Endodermal cell (in vitro differentiated cells): Measurements from ENCODE around the gene NOTCH4. TPM values are rescaled to one million over a fixed set of nuclear protein-coding genes. Genes with fewer than 3 reads are reported as not detected.
"Not testable (repeated sequence)": the region's sequence is repeated elsewhere in the genome, so short reads cannot be mapped to it uniquely, and the experiment has no call there.

Source experiments
- DNase-seq: peaks from one replicate; pipeline ENCODE4 v3.0.0-alpha.2; 2017
- H3K27ac ChIP-seq: 2 replicates; pipeline ENCODE4 v1.5.1; 2013; ENCODE audit warnings: mild to moderate bottlenecking, low read depth, low read length, moderate library complexity
- H3K27me3 ChIP-seq: 2 replicates; pipeline ENCODE4 v1.6.1; 2013; ENCODE audit warnings: mild to moderate bottlenecking, low read length, moderate library complexity; ENCODE audit not compliant: insufficient read depth, control insufficient read depth, poor library complexity, severe bottlenecking
- H3K36me3 ChIP-seq: 2 replicates; pipeline ENCODE4 v1.7.0; 2013; ENCODE audit warnings: mild to moderate bottlenecking, low read length, moderate library complexity; ENCODE audit not compliant: control insufficient read depth, insufficient read depth
- H3K4me1 ChIP-seq: one replicate; pipeline ENCODE4 v1.7.0; 2013; ENCODE audit warnings: low read length; ENCODE audit not compliant: control insufficient read depth, insufficient read depth
- H3K4me3 ChIP-seq: 2 replicates; pipeline ENCODE4 v1.5.1; 2013; ENCODE audit warnings: mild to moderate bottlenecking, low read length, moderate library complexity
- H3K9ac ChIP-seq: 2 replicates; pipeline ENCODE4 v1.6.1; 2013; ENCODE audit warnings: mild to moderate bottlenecking, low read length, moderate library complexity; ENCODE audit not compliant: poor library complexity, severe bottlenecking; ENCODE audit errors: extremely low read depth
- H3K9me3 ChIP-seq: 2 replicates; pipeline ENCODE4 v1.6.1; 2013; ENCODE audit warnings: mild to moderate bottlenecking, low read length, moderate library complexity; ENCODE audit not compliant: control insufficient read depth
- H3K27ac Mint-ChIP-seq: 2 replicates; pipeline ENCODE4 v1.8.0; 2020; ENCODE audit warnings: mixed read lengths
- H3K27me3 Mint-ChIP-seq: 2 replicates; pipeline ENCODE4 v1.8.0; 2021; ENCODE audit warnings: mild to moderate bottlenecking, mixed read lengths; ENCODE audit not compliant: insufficient read depth
- H3K36me3 Mint-ChIP-seq: 2 replicates; pipeline ENCODE4 v1.8.0; 2020; ENCODE audit warnings: low read depth, mixed read lengths
- H3K4me1 Mint-ChIP-seq: 2 replicates; pipeline ENCODE4 v1.8.0; 2020; ENCODE audit warnings: mixed read lengths
- H3K4me3 Mint-ChIP-seq: 2 replicates; pipeline ENCODE4 v1.8.0; 2020; ENCODE audit warnings: mild to moderate bottlenecking, moderate library complexity, mixed read lengths
- H3K9me3 Mint-ChIP-seq: 2 replicates; pipeline ENCODE4 v1.8.0; 2020; ENCODE audit warnings: mild to moderate bottlenecking, mixed read lengths
- CTCF ChIP-seq: fragments of 200-600 bp; sonication (generic); conservative IDR thresholded peaks from 2 replicates; pipeline ENCODE4 v1.5.0; 2021; ENCODE audit warnings: antibody characterized with exemption, mild to moderate bottlenecking
- WGBS, 2 experiments: methylation state at CpG; one replicate each; pipeline versions ENCODE4 v1.1.5 to v1.1.7; 2013; ENCODE audit warnings: missing lambda C conversion rate in 2 of 2, mixed read lengths in 1 of 2; ENCODE audit not compliant: insufficient coverage in 1 of 2, insufficient read length in 1 of 2; 5-methylcytosine and 5-hydroxymethylcytosine counted together
- long read RNA-seq, 4 experiments: library from polyadenylated mRNA in 2 of 4; library from RNA in 1 of 4; library from capped mRNA in 1 of 4; stranded (forward) in 3 of 4; unstranded in 1 of 4; transcript quantifications; one replicate each; pipeline ENCODE4 v2.0.0, GENCODE V29; 2020 to 2021; ENCODE audit warnings: inconsistent platforms in 1 of 4
- polyA plus RNA-seq, 2 experiments: library from polyadenylated mRNA; stranded (reverse); fragments of 50-300 nt; gene quantifications; one replicate each; pipeline ENCODE4 v1.2.3, GENCODE V29; 2013
- total RNA-seq, 2 donors: library from RNA; stranded (reverse); fragmentation: NEBNext Ultra II Directional in 1 of 2; extraction: Animal tissue kit (Norgen Biotek cat#: 25700) in 1 of 2; gene quantifications; 2 replicates in 1 of 2; 3 replicates in 1 of 2; pipeline ENCODE4 v1.2.1, GENCODE V29; 2021

The NOTCH4 gene
- total RNA-seq: 1 to 10 TPM; 2.1 to 2.5 TPM
- 1.9 TPM for polyA plus RNA-seq (2013, experiment 1 of 2)
- polyA plus RNA-seq (2013, experiment 2 of 2): 1.7 TPM
- long read RNA-seq, experiment 1: 0 reads
- long read RNA-seq, experiment 2, partial matches to known transcripts: 2 of 2 reads
- long read RNA-seq, experiment 2, other reads (novel, unspliced or antisense): 0 of 2 reads
- long read RNA-seq, experiment 3, partial matches to known transcripts: 4 of 5 reads
- long read RNA-seq, experiment 3, other reads (novel, unspliced or antisense): 1 of 5 reads
- long read RNA-seq, experiment 4: 0 reads

GRCh38 chr6:32223258-32224235 is at the start of gene NOTCH4:
Gene NOTCH4 (minus strand): TSS chr6:32224067. CDS start chr6:32223928, 139 bp downstream.
- H3K27me3 Mint-ChIP-seq: peaks cover 98% of the 10 kb centered on the region
- WGBS, 2 experiments: 76 to 78% methylated on average over 11 to 20 of the region's 20 CpGs
- DNase-seq: no peak
- H3K4me3 Mint-ChIP-seq: no peak within 1 kb of the TSS
- TF ChIP-seq CTCF: no peak
- no peaks in the 10 kb centered on the region for H3K36me3 ChIP-seq
- no peaks in the 10 kb centered on the region for H3K9me3 ChIP-seq
- H3K36me3 Mint-ChIP-seq: no peaks in the 10 kb centered on the region
- no peak within 1 kb of the TSS for H3K4me3 ChIP-seq
- H3K4me1 Mint-ChIP-seq: peaks cover 5% of the 10 kb centered on the region
- no peak within 1 kb of the TSS for H3K27ac ChIP-seq
- H3K9ac ChIP-seq: no peak within 1 kb of the TSS
- H3K9me3 Mint-ChIP-seq: no peaks in the 10 kb centered on the region
- peaks cover 47% of the 10 kb centered on the region for H3K27me3 ChIP-seq
- no peak within 1 kb of the TSS for H3K27ac Mint-ChIP-seq
- no peaks in the 10 kb centered on the region for H3K4me1 ChIP-seq

- DNase-seq: no peak
- H3K27me3 Mint-ChIP-seq: no peaks in the 10 kb centered on the region
- Histone ChIP-seq H3K4me1 (no peaks in the 10 kb centered on the region), H3K4me3 (no peak overlapping the region), H3K27me3 (no peaks in the 10 kb centered on the region), H3K9me3 (no peaks in the 10 kb centered on the region), H3K9ac (no peak overlapping the region), H3K27ac (no peak overlapping the region), H3K36me3 (no peaks in the 10 kb centered on the region)
- no peak for TF ChIP-seq CTCF
- H3K4me3 Mint-ChIP-seq: no peak overlapping the region
- no peaks in the 10 kb centered on the region for H3K4me1 Mint-ChIP-seq
- H3K9me3 Mint-ChIP-seq: no peaks in the 10 kb centered on the region
- H3K36me3 Mint-ChIP-seq: no peaks in the 10 kb centered on the region
- 80 to 100% methylated on average over 1 of the region's 1 CpG for WGBS, 2 experiments
- H3K27ac Mint-ChIP-seq: no peak overlapping the region
Measured at GRCh38 chr6:32271429-32271828, 47.6 kb upstream of the NOTCH4 start.

GRCh38 chr6:32268459-32268858 is 44.6 kb upstream of the NOTCH4 start:
- not testable (repeated sequence) for H3K4me1 Mint-ChIP-seq, H3K27me3 Mint-ChIP-seq, H3K9ac ChIP-seq, H3K9me3 Mint-ChIP-seq, H3K4me1 ChIP-seq, H3K36me3 ChIP-seq, H3K4me3 Mint-ChIP-seq, H3K36me3 Mint-ChIP-seq, H3K27ac ChIP-seq, DNase-seq, H3K4me3 ChIP-seq, H3K27ac Mint-ChIP-seq, H3K27me3 ChIP-seq, H3K9me3 ChIP-seq
- 86 to 90% methylated on average over 2 to 3 of the region's 3 CpGs for WGBS, 2 experiments
